GM18520 (cell line): ENCODE data around the gene CDYL2.

Experiments used
- ATAC-seq: cut with Tn5 transposase; IDR thresholded peaks from one replicate; pipeline ENCODE4 v1.9.1; 2021; ENCODE audit not compliant: unreplicated experiment

Gene CDYL2

GRCh38 chr16:80563066-80563465 lies 241.3 kb downstream of the CDYL2 start:
- no peak for ATAC-seq

- no peak for ATAC-seq
These were observed 245.0 kb downstream of the CDYL2 start for GRCh38 chr16:80559369-80559768.

- ATAC-seq: no peak
These were observed 247.4 kb downstream of the CDYL2 start for GRCh38 chr16:80557037-80557436.

- no peak for ATAC-seq
These were observed 247.9 kb downstream of the CDYL2 start for GRCh38 chr16:80556481-80556880.

- no peak for ATAC-seq
These were observed 250.4 kb downstream of the CDYL2 start for GRCh38 chr16:80554033-80554432.

GRCh38 chr16:80552277-80552676 lies 252.1 kb downstream of the CDYL2 start:
- ATAC-seq: no peak
